Activated CD4-positive, alpha-beta T cell treated with anti-CD3 and anti-CD28 coated beads, Interleukin-2, amount 10 ng/mL, durations not matched to agents 24 days and 14 days (primary cell): ENCODE data around the gene KMT2E. TPM values are rescaled to one million over a fixed set of nuclear protein-coding genes. Genes with fewer than 3 reads are reported as not detected.
"Not testable (repeated sequence)": the region's sequence is repeated elsewhere in the genome, so short reads cannot be mapped to it uniquely, and the experiment has no call there.

ENCODE experiments used
- DNase-seq: peaks from one replicate; pipeline ENCODE4 v3.0.0; 2022
- H3K27ac Mint-ChIP-seq: one replicate; pipeline ENCODE4 v1.8.0; 2022; ENCODE audit warnings: mild to moderate bottlenecking, mixed read lengths
- H3K27me3 Mint-ChIP-seq: one replicate; pipeline ENCODE4 v1.8.0; 2022; ENCODE audit warnings: mixed read lengths
- H3K36me3 Mint-ChIP-seq: one replicate; pipeline ENCODE4 v1.8.0; 2022; ENCODE audit warnings: low read depth, mild to moderate bottlenecking, mixed read lengths
- H3K4me1 Mint-ChIP-seq: one replicate; pipeline ENCODE4 v1.8.0; 2021; ENCODE audit warnings: mixed read lengths
- H3K4me3 Mint-ChIP-seq: one replicate; pipeline ENCODE4 v1.8.0; 2022; ENCODE audit warnings: mild to moderate bottlenecking, moderate library complexity, mixed read lengths
- H3K9me3 Mint-ChIP-seq: one replicate; pipeline ENCODE4 v1.8.0; 2021; ENCODE audit warnings: mixed read lengths
- intact Hi-C: fragments of 100-400 bp; cut with micrococcal nuclease; formaldehyde crosslinking; loops from one replicate; pipeline ENCODE4 v1.15.1; 2023
- total RNA-seq: library from RNA; stranded (reverse); gene quantifications from 2 replicates; pipeline ENCODE4 v1.2.3, GENCODE V29; 2022

Gene KMT2E
- total RNA-seq, 1 donor from 2014 or later, result 106 TPM

GRCh38 chr7:105036217-105037168 is 22.5 kb downstream of the KMT2E start:
- H3K4me1 Mint-ChIP-seq, result peaks cover 39% of the 10 kb centered on the region
- no peaks in the 10 kb centered on the region for H3K27me3 Mint-ChIP-seq
- H3K4me3 Mint-ChIP-seq, result no peak overlapping the region
- H3K9me3 Mint-ChIP-seq, result no peaks in the 10 kb centered on the region
- H3K36me3 Mint-ChIP-seq, result peaks cover 21% of the 10 kb centered on the region
- intact Hi-C loops, result no loop called here
- DNase-seq, result no peak
- H3K27ac Mint-ChIP-seq, result no peak overlapping the region

GRCh38 chr7:105037319-105037718 is 23.3 kb downstream of the KMT2E start:
- H3K36me3 Mint-ChIP-seq, result peaks cover 22% of the 10 kb centered on the region
- no peaks in the 10 kb centered on the region for H3K9me3 Mint-ChIP-seq
- DNase-seq, result no peak
- no peaks in the 10 kb centered on the region for H3K27me3 Mint-ChIP-seq
- no peak overlapping the region for H3K27ac Mint-ChIP-seq
- peaks cover 37% of the 10 kb centered on the region for H3K4me1 Mint-ChIP-seq
- intact Hi-C loops, result no loop called here
- H3K4me3 Mint-ChIP-seq, result no peak overlapping the region

GRCh38 chr7:105044449-105045070 is 30.6 kb downstream of the KMT2E start:
- Mint-ChIP-seq H3K27me3 (no peaks in the 10 kb centered on the region), H3K9me3 (no peaks in the 10 kb centered on the region), H3K4me1 (peaks cover 23% of the 10 kb centered on the region), H3K27ac (no peak overlapping the region), H3K4me3 (no peak overlapping the region), H3K36me3 (peaks cover 44% of the 10 kb centered on the region)
- intact Hi-C loops, result loop anchor here (10.0 kb wide), 1 partner anchor 50 kb away; no protein-coding TSS in a partner anchor
- DNase-seq, result no peak

GRCh38 chr7:105046414-105046813 is 32.4 kb downstream of the KMT2E start:
- H3K9me3 Mint-ChIP-seq, result no peaks in the 10 kb centered on the region
- intact Hi-C loops, result loop anchor here (10.0 kb wide), 1 partner anchor 48 kb away; no protein-coding TSS in a partner anchor
- no peak overlapping the region for H3K4me3 Mint-ChIP-seq
- peaks cover 56% of the 10 kb centered on the region for H3K36me3 Mint-ChIP-seq
- H3K27me3 Mint-ChIP-seq, result no peaks in the 10 kb centered on the region
- no peak overlapping the region for H3K27ac Mint-ChIP-seq
- no peak for DNase-seq
- peaks cover 26% of the 10 kb centered on the region for H3K4me1 Mint-ChIP-seq

GRCh38 chr7:105047932-105048331 is 33.9 kb downstream of the KMT2E start:
- DNase-seq, result no peak
- no peaks in the 10 kb centered on the region for H3K9me3 Mint-ChIP-seq
- intact Hi-C loops, result loop anchor here (10.0 kb wide), 1 partner anchor 47 kb away; no protein-coding TSS in a partner anchor
- no peak overlapping the region for H3K27ac Mint-ChIP-seq
- H3K36me3 Mint-ChIP-seq, result peaks cover 58% of the 10 kb centered on the region
- H3K4me1 Mint-ChIP-seq, result peaks cover 25% of the 10 kb centered on the region
- H3K27me3 Mint-ChIP-seq, result no peaks in the 10 kb centered on the region
- H3K4me3 Mint-ChIP-seq, result no peak overlapping the region

- Mint-ChIP-seq H3K36me3 (peaks cover 54% of the 10 kb centered on the region), H3K9me3 (no peaks in the 10 kb centered on the region), H3K4me3 (no peak overlapping the region), H3K27me3 (no peaks in the 10 kb centered on the region), H3K4me1 (peaks cover 21% of the 10 kb centered on the region), H3K27ac (peak overlapping the region; percentile 11)
- intact Hi-C loops, result no loop called here
- no peak for DNase-seq
These were observed 36.5 kb downstream of the KMT2E start for GRCh38 chr7:105050493-105050892.

GRCh38 chr7:105050899-105051298 is 36.9 kb downstream of the KMT2E start:
- H3K4me3 Mint-ChIP-seq, DNase-seq, H3K27me3 Mint-ChIP-seq, intact Hi-C loops, H3K9me3 Mint-ChIP-seq: not testable (repeated sequence)
- peak overlapping the region; percentile 68 for H3K27ac Mint-ChIP-seq
- H3K36me3 Mint-ChIP-seq, result peaks cover 54% of the 10 kb centered on the region
- peaks cover 19% of the 10 kb centered on the region for H3K4me1 Mint-ChIP-seq

GRCh38 chr7:105055084-105055483 is 41.1 kb downstream of the KMT2E start:
- Mint-ChIP-seq H3K9me3 (no peaks in the 10 kb centered on the region), H3K27ac (peak overlapping the region; percentile 32), H3K36me3 (peaks cover 48% of the 10 kb centered on the region), H3K4me1 (peaks cover 31% of the 10 kb centered on the region), H3K4me3 (no peak overlapping the region), H3K27me3 (no peaks in the 10 kb centered on the region)
- intact Hi-C loops, result no loop called here
- no peak for DNase-seq

GRCh38 chr7:105055621-105056020 is 41.6 kb downstream of the KMT2E start:
- Mint-ChIP-seq H3K27me3 (no peaks in the 10 kb centered on the region), H3K4me3 (no peak overlapping the region), H3K9me3 (no peaks in the 10 kb centered on the region), H3K36me3 (peaks cover 46% of the 10 kb centered on the region), H3K4me1 (peaks cover 29% of the 10 kb centered on the region), H3K27ac (peak overlapping the region; percentile 1)
- no peak for DNase-seq
- intact Hi-C loops, result no loop called here

- DNase-seq, result no peak
- H3K4me1 Mint-ChIP-seq, result peaks cover 29% of the 10 kb centered on the region
- H3K27me3 Mint-ChIP-seq, result no peaks in the 10 kb centered on the region
- H3K4me3 Mint-ChIP-seq, result no peak overlapping the region
- H3K9me3 Mint-ChIP-seq, result no peaks in the 10 kb centered on the region
- intact Hi-C loops, result no loop called here
- H3K27ac Mint-ChIP-seq, result peak overlapping the region; percentile 17
- peaks cover 34% of the 10 kb centered on the region for H3K36me3 Mint-ChIP-seq
These were observed 43.5 kb downstream of the KMT2E start for GRCh38 chr7:105057472-105057871.

- Mint-ChIP-seq H3K4me1 (peaks cover 26% of the 10 kb centered on the region), H3K36me3 (peaks cover 43% of the 10 kb centered on the region), H3K27ac (peak overlapping the region; percentile 45), H3K27me3 (no peaks in the 10 kb centered on the region), H3K9me3 (no peaks in the 10 kb centered on the region), H3K4me3 (no peak overlapping the region)
- intact Hi-C loops, result loop anchor here (2.0 to 5.0 kb wide), 2 partner anchors 14 to 78 kb away; no protein-coding TSS in a partner anchor
- DNase-seq, result no peak
These were observed 46.4 kb downstream of the KMT2E start for GRCh38 chr7:105060437-105060836.

GRCh38 chr7:105060923-105061322 is 46.9 kb downstream of the KMT2E start:
- H3K27ac Mint-ChIP-seq, result peak overlapping the region; percentile 29
- peaks cover 40% of the 10 kb centered on the region for H3K36me3 Mint-ChIP-seq
- no peak overlapping the region for H3K4me3 Mint-ChIP-seq
- intact Hi-C loops, result loop anchor here (2.0 to 5.0 kb wide), 2 partner anchors 14 to 79 kb away; no protein-coding TSS in a partner anchor
- no peaks in the 10 kb centered on the region for H3K9me3 Mint-ChIP-seq
- H3K27me3 Mint-ChIP-seq, result no peaks in the 10 kb centered on the region
- no peak for DNase-seq
- peaks cover 25% of the 10 kb centered on the region for H3K4me1 Mint-ChIP-seq

- H3K27ac Mint-ChIP-seq, result no peak overlapping the region
- no peak overlapping the region for H3K4me3 Mint-ChIP-seq
- intact Hi-C loops, result no loop called here
- peaks cover 51% of the 10 kb centered on the region for H3K36me3 Mint-ChIP-seq
- DNase-seq, result no peak
- no peaks in the 10 kb centered on the region for H3K27me3 Mint-ChIP-seq
- H3K9me3 Mint-ChIP-seq, result no peaks in the 10 kb centered on the region
- peaks cover 15% of the 10 kb centered on the region for H3K4me1 Mint-ChIP-seq
These were observed 51.1 kb downstream of the KMT2E start for GRCh38 chr7:105065104-105065503.

- H3K36me3 Mint-ChIP-seq, result peaks cover 63% of the 10 kb centered on the region
- H3K27ac Mint-ChIP-seq, result no peak overlapping the region
These were observed 53.7 kb downstream of the KMT2E start for GRCh38 chr7:105067691-105068090.

More at GRCh38 chr7:105067691-105068090, 53.7 kb downstream of the KMT2E start:
- no peak overlapping the region for H3K4me3 Mint-ChIP-seq
- no peaks in the 10 kb centered on the region for H3K27me3 Mint-ChIP-seq
- no peaks in the 10 kb centered on the region for H3K9me3 Mint-ChIP-seq
- intact Hi-C loops, result no loop called here
- peaks cover 13% of the 10 kb centered on the region for H3K4me1 Mint-ChIP-seq
- DNase-seq, result no peak
